Right kidney (tissue), 1 donor: ENCODE results near the gene CTSA.
"Not testable (repeated sequence)": the region's sequence is repeated elsewhere in the genome, so short reads cannot be mapped to it uniquely, and the experiment has no call there.

Experiments
- DNase-seq: peaks from one replicate; pipeline ENCODE4 v3.0.0-alpha.2; 2016

The CTSA gene

GRCh38 chr20:45892049-45892825 lies 1.1 kb downstream of the CTSA start:
- no peak for DNase-seq

DNA sequence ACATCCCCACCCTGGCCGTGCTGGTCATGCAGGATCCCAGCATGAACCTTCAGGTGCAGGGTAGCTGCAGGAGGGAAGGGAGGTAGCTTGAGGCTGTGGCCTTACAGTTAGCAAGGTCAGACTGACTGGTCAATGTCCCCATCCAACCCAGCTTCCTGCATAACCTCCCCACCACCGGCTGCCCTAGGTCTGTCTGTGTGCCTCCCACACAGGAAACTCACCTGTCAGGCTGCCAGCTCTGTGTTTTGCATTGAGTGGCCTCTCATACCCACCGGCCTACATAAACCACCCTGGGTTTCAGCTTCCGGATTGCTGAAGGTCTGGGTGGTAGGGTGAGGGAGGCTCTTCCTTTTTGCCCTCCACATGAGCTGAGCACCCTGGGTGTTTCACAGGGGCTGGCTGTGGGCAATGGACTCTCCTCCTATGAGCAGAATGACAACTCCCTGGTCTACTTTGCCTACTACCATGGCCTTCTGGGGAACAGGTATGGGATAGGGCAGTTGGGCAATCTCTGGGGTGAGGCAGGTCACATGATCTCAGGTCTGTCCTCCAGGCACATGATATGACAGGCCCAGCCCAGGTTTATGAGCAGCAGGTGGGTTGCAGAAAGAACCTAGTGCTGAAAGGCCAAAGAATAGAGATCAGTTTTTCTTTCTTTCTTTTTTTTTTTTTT lies 1.8 kb downstream of the CTSA start:
- no peak for DNase-seq

GRCh38 chr20:45893831-45894230 lies 2.7 kb downstream of the CTSA start:
- no peak for DNase-seq

- DNase-seq: no peak
Measured at GRCh38 chr20:45894797-45895196, 3.7 kb downstream of the CTSA start.

GRCh38 chr20:45896641-45897161 lies 5.6 kb downstream of the CTSA start:
- no peak for DNase-seq

- no peak for DNase-seq
Measured at GRCh38 chr20:45897289-45897688, 6.2 kb downstream of the CTSA start.

DNA sequence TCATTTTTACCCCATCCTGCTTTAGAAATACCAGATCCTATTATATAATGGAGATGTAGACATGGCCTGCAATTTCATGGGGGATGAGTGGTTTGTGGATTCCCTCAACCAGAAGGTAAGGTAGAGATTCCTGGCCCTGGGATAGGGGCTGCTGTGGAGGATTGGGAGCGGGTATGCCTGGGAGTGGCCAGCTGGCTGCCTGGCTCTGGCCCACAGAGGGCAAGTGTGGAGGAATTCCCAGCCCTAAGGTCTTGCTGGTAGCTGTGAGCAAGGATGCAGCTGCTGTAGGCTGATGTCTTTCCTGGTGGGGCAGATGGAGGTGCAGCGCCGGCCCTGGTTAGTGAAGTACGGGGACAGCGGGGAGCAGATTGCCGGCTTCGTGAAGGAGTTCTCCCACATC lies 6.6 kb downstream of the CTSA start:
- no peak for DNase-seq

GRCh38 chr20:45898285-45898684 lies 7.2 kb downstream of the CTSA start:
- no peak for DNase-seq

DNA sequence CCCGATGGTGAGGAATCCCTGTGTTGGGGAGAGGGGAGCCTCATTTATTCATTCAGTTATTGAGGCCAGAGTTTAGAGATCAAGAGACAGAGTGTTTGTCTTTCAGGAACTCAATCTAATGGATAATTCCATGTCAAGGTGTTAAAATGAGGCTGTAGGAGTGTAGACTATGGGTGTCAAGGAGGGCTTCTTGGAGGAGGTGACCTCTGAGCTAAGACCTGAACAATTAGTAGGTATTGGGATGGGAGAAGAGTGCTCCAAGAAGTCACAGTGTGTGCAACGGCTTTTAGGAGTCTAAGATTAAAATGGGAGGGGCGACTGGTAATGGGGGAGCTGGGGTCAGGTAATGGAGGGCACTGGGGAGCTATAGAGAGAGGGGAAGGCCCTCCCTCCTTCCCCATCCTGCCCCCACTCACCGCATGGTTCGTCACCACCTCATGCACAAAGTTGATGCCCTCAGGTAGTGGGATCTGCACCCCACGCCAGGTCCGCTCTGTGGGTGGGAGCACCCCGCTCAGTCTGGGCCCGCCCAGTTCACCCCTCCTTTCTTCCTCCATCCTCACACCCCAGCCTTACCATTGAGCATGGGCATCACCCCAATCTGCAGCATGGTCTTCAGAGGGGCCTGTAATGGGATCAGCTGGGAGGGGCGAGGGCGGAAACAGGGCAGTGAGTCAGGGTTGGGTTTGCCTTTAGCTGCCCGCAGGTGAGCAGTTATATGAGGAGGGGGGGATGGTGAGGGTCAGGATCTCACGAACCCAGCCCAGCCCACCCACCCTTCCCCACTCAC lies 8.1 kb downstream of the CTSA start:
- DNase-seq: no peak

DNA sequence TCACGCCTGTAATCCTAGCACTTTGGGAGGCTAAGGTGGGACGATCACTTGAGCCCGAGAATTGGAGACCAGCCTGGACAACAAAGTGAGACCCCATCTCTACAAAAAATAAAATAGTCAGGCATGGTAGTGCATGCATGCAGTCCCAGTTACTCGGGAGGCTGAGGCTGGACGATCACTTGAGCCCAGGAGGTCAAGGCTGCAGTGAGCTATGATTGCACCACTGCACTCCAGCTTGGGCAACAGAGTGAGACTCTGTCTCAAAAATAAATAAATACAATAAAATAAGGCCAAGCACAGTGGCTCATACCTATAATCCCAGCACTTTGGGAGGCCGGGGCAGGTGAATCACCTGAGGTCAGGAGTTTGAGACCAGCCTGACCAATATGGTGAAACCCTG lies 10.2 kb downstream of the CTSA start:
- DNase-seq: not testable (repeated sequence)

GRCh38 chr20:45902199-45902701 lies 11.1 kb downstream of the CTSA start:
- DNase-seq: no peak

DNA sequence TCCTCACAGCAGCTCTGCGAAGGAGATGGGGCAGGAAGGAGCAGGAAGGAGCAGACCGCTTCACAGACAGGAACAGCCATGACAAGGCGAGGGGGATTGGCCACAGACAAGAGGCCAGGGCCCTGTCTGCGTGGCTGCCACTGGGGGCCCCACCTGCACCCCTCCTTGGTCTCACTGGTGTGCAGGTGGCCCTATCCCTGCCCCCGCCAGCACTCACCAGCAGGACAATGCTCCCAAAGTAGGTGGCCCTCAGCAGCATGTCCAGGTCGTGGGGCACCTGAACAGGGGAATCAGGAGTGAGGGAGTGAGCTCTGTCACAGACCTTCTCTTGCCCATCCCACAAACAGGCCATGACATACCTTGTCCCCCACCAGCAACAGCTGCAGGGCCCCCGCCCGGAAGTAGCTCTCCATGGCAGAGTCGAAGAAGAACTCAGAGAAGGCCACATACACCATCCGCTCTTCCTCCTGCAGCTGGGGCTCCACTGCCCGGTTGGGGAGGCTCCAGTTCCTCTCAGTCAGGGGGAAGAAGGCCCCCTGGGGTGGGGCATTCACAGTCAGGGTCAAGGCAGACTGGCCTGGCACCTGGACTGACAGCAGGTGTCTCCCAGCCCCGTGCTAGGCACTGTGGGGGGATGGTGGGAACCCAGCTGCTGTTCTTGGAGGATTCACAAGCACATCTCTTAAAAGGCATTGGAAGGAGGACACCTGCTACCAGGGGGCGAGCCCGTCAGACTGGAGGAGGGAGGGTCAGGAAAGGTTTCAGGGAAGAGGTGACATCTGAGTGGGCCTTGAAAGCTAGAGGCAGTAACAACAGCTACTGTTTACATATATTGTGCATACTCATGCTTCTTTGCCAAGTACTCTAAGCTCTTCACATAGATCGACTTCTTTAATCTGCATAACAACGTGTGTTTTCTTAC lies 13.7 kb downstream of the CTSA start:
- no peak for DNase-seq

DNA sequence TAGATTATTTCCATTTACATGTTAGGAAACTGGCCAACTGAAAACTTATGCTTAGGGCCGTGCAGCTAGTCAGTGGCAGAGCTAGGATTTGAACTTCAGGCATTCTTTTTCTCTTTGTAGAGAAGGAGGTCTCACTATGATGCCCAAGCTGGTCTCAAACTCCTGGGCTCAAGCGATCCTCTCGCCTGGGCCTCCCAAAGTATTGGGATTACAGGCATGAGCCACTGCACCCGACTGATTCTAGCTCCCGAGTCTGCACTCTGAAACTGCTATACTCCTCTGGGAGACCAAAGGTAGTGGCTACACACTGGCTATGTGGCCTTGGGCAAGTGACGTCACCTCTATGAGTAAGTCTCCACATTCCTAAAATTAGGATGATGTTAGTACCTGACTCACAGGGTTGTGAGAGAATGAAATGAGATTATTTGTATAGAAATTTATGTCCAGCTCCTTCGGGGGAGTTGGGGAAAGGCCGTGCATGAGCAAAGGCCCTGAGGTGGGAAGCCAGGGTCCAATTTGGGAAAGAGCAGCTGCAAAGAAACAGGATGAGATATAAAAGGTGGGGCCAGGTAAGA lies 14.5 kb downstream of the CTSA start:
- no peak for DNase-seq

DNA sequence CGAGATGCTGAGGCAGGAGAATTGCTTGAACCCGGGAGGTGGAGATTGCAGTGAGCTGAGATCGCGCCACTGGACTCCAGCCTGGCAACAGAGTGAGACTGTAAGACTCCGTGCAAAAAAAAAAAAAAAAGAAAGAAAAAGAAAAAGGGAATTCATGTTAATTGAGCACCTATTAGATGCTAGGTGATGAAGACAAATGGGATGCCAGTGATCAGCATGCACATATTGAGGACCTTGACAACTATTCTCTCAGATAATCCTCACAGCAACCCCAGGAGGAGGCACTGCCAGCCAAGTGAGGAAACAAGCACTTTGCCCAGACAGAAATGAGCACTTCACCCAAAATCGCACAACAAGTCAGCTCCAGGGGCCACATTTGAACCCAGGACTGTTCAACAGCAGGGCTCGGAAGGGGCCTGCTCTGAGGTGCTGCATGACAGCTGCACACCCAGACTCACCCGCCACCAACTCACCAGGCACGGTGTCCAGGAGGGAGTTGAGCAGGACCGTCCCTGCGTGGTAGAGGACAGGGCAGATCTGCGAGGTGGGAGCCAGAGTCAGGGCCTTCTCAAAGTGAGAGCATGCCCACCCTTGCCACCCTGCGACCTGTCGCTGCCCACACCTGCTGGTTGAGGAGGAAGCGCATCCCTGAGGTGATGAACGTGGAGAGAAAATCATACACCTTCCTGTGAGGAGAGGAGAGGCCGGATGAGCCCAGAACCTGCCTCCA lies 16.2 kb downstream of the CTSA start:
- DNase-seq: no peak

DNA sequence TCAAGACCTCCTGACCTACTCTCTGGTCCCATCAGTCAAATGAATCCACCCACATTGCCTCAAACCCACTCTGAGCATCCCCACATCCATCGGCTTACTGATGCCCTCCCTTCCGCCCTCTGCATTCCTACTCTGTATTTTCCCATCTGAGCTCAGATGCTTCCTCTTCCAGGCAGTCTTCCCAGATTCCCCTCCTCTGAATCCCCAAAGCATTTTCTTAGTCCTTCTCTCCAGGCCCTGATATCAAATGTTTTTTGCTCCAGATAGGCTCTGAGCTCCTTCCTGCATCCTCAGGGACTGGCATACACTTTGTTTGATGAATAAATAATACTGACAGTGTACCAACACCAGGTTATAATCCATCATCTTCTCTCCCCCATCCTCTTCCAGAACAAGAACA lies 16.9 kb downstream of the CTSA start:
- no peak for DNase-seq

DNA sequence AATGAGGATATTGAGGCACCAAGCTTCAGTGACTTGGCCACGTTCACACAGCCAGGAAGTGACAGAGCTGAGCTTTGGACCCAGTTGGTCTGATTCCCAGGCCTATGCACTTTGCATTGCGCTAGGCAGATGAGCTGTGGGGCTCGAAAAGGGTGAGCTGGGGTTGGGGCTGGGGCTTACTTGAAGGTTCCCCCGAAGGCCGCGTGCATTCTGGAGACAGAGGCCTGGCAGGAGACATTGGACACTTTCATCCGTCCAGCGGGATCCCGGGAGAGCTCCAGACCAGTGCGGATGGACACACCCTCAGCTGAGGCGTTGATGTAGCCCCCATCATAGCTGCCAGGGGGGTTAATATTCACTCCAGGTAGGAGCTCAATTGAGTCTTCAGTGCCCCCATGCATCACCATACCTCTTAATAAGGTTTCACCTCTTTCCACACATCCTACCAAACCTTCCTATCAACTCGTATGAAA lies 18.2 kb downstream of the CTSA start:
- no peak for DNase-seq

GRCh38 chr20:45909817-45910669 lies 18.9 kb downstream of the CTSA start:
- DNase-seq: no peak

DNA sequence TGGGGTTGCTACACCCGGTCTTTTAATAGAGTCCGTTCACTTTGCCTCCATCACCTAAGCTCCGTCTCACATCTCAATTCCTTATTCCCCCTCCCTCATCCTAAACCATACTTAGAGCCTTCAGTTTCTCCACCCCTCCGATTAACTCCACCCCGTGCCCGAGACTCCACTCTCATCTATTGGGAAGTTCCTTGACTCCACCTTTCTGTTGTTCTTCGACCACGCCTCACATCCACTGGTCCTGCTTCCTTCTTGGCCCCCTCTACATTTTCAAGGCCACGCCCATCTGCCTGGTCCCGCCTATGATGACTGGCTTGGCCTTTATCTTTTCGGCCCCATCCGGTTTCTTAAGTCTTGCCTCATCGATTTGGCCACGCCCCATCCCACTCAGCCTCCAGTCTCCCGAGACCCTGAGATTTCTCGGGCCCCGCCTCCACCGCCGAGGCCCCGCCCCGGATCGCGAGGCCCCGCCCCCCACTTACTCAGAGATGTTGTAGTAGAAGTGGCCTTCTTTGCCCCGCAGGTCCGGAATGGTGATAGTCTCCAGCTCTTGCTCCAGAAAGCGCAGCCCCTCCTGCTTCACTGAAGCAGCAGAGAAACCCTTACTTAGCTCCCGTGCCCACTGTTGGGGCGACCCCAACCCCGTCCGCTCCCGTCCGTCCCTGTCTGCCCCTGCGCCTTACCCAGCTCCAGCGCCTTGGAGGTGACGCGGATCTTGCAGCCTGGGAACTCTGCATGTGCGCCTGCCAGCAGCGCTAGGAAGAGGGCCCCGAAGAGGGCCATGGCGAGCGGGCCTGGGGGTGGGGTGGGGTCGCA lies 19.7 kb downstream of the CTSA start:
- peak; percentile 85 for DNase-seq
